C4-2B (cell line): Measurements from ENCODE around the gene SEMA4B.

Experiments
- CTCF ChIP-seq: fragments of 450-650 bp; conservative IDR thresholded peaks from 2 replicates; pipeline ENCODE4 v1.5.1; 2017; ENCODE audit warnings: mild to moderate bottlenecking
- ZFX ChIP-seq: fragments of 450-650 bp; IDR thresholded peaks from 2 replicates; pipeline ENCODE4 v1.6.1; 2017

GRCh38 chr15:90232941-90233386, 31.8 kb downstream of the SEMA4B start:
- TF ChIP-seq CTCF (peak; percentile 84), ZFX (no peak)
